ENCODE measurements around the gene SRPRB. TPM values are rescaled to one million over a fixed set of nuclear protein-coding genes. Genes with fewer than 3 reads are reported as not detected.

SRPRB gene
- total RNA-seq, 1 experiment from 2014 or later = 54.8 TPM

DNA sequence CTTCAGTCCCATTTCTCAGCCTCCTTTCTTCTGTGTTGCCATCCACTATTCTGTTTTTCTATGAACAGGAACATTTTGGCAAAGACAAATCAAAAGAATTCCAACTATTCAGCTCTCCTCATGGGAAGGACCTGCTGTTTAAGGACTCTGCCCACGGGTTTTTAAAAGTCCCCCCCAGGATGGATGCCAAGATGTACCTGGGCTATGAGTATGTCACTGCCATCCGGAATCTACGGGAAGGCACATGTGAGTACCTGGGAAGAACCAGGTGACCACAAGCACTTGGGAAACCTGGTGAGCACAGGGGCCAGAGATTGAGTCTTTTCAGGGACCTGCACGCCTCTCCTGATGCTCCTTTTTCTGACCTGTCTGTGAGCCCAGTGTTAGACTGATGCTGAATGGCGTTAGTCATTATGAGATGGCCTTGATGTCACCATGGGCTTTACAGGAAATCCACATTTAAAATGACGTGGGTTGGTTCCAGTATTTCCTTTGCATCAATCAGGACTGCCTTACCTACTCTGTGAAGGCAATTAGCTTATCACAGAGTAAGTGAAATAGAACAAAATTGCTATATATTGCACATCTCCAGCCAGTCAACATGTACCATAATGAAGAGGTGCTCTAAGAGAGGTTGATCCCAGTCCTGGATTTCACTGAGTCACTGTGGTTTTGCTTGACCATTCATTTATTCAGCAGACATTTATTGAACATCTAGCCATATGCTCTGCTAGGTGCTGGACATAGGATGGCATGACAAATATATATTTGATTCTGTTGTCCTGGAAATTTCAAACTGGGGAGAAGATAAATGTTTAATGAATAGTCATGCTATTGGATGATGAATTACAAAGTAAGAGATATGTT is 47.7 kb upstream of the SRPRB start:
- peaks cover 7% of the 10 kb centered on the region for H3K27me3 Mint-ChIP-seq (ENCODE audit: low read depth)
- Histone ChIP-seq H3K14ac (ENCODE audit: insufficient read depth, low read length) (no peak overlapping the region), H3K4me2 (ENCODE audit: insufficient read depth, insufficient read length, low read length) (no peak overlapping the region), H4K20me1 (ENCODE audit: control insufficient read depth, insufficient read depth, insufficient read length) (no peaks in the 10 kb centered on the region), H2AFZ (ENCODE audit: low read length) (no peak overlapping the region), H3K56ac (ENCODE audit: insufficient read length, low read depth, low read length) (no peak overlapping the region), H3K23ac (ENCODE audit: insufficient read length, low read depth, low read length) (no peak overlapping the region), H2BK20ac (ENCODE audit: low read depth, low read length, poor library complexity, severe bottlenecking) (no peak overlapping the region), H3K4me1 (ENCODE audit: insufficient read depth, low read length) (no peaks in the 10 kb centered on the region), H4K5ac (ENCODE audit: insufficient read length, low read depth, low read length) (no peak overlapping the region), H3K18ac (ENCODE audit: insufficient read length, low read depth, low read length) (no peak overlapping the region), H3K9me3 (ENCODE audit: control insufficient read depth, low read depth, low read length) (no peaks in the 10 kb centered on the region), H3K4ac (ENCODE audit: low read depth, low read length) (no peak overlapping the region), H2BK5ac (ENCODE audit: insufficient read length, low read length) (no peak overlapping the region), H3T11ph (ENCODE audit: low read length) (no peak overlapping the region), H3K23me2 (ENCODE audit: insufficient read length, low read depth, low read length, poor library complexity, severe bottlenecking) (no peaks in the 10 kb centered on the region), H2BK12ac (ENCODE audit: insufficient read length, low read depth, low read length) (no peak overlapping the region), H3K9ac (ENCODE audit: extremely low read depth, insufficient read length, low read length) (no peak overlapping the region), H3K27me3 (ENCODE audit: insufficient read depth, low read length) (no peaks in the 10 kb centered on the region), H2AK5ac (ENCODE audit: insufficient read length, low read length) (no peak overlapping the region), H4K91ac (ENCODE audit: insufficient read length, low read depth, low read length) (no peak overlapping the region), H3K79me1 (ENCODE audit: insufficient read depth, low read depth, low read length, poor library complexity, severe bottlenecking) (no peaks in the 10 kb centered on the region), H3K79me2 (ENCODE audit: insufficient read depth, low read length) (no peaks in the 10 kb centered on the region), H3K27ac (ENCODE audit: insufficient read length, low read depth, low read length) (no peak overlapping the region), H2BK15ac (ENCODE audit: low read depth, low read length) (no peak overlapping the region), H2BK120ac (ENCODE audit: low read depth, low read length, poor library complexity, severe bottlenecking) (no peak overlapping the region), H4K8ac (replicated peaks; ENCODE audit: insufficient read length, low read depth, low read length) (no peak overlapping the region)
- H3K27ac Mint-ChIP-seq = no peak overlapping the region
- peaks cover 25 to 26% of the 10 kb centered on the region in 2 experiments for H3K4me1 Mint-ChIP-seq
- no CpG with 5 or more reads among the region's 6 CpGs for WGBS (ENCODE audit: extremely low coverage, insufficient read length, low lambda C conversion rate)
- no peaks in the 10 kb centered on the region; a peak in 1 of 7 replicates for H3K36me3 Mint-ChIP-seq (ENCODE audit: insufficient read depth in 1 of 3, low read depth in 3 of 3)
- no peak for DNase-seq
- no peak overlapping the region for H3K4me3 Mint-ChIP-seq
- no peaks in the 10 kb centered on the region for H3K9me3 Mint-ChIP-seq
- TF ChIP-seq, protein P1, sequence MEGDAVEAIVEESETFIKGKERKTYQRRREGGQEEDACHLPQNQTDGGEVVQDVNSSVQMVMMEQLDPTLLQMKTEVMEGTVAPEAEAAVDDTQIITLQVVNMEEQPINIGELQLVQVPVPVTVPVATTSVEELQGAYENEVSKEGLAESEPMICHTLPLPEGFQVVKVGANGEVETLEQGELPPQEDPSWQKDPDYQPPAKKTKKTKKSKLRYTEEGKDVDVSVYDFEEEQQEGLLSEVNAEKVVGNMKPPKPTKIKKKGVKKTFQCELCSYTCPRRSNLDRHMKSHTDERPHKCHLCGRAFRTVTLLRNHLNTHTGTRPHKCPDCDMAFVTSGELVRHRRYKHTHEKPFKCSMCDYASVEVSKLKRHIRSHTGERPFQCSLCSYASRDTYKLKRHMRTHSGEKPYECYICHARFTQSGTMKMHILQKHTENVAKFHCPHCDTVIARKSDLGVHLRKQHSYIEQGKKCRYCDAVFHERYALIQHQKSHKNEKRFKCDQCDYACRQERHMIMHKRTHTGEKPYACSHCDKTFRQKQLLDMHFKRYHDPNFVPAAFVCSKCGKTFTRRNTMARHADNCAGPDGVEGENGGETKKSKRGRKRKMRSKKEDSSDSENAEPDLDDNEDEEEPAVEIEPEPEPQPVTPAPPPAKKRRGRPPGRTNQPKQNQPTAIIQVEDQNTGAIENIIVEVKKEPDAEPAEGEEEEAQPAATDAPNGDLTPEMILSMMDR (conservative IDR thresholded peaks at IDR 0.05) = no peak
